Measurements from ENCODE around the gene GTPBP1.

DNA sequence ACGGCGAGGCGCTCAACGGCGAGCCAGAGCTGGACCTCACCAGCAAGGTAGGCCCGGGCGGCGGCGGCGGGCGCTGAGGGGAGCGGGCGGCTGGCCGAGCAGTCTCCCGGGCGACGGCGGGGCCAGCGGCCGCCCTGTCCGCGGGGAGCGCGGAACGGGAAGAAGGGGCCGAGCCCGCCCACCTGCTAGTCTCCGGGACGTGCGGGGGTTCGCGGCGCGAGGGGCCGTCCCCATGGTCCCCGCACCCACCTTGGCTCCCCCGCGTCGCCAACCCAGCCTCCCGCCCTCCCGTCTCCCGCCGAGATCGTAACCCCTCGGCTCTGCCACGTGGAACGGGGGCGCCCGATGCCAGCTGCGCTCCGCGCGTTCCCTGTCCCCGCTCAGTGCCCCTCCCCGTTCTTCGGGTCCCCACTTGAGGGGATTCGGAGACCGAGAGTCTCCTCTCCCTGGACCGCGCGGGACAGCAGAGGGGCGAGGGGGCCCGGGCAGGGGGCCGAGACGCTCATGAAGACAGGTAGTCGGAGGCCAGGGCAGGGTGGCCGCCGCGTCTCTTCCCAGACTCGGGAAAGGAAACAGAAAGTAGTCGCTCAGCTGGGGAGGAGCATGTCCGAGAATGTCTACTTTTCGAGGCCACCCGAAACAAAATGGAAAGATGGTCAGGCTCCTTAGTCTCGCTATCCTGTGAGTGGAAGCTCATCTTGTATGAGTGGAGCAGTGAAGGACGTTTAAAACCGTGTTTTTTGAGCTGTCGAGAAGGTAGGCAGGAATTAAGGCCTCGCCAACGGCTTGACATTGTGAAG is 557 bp downstream of the GTPBP1 start:
- TF ChIP-seq, protein P1, sequence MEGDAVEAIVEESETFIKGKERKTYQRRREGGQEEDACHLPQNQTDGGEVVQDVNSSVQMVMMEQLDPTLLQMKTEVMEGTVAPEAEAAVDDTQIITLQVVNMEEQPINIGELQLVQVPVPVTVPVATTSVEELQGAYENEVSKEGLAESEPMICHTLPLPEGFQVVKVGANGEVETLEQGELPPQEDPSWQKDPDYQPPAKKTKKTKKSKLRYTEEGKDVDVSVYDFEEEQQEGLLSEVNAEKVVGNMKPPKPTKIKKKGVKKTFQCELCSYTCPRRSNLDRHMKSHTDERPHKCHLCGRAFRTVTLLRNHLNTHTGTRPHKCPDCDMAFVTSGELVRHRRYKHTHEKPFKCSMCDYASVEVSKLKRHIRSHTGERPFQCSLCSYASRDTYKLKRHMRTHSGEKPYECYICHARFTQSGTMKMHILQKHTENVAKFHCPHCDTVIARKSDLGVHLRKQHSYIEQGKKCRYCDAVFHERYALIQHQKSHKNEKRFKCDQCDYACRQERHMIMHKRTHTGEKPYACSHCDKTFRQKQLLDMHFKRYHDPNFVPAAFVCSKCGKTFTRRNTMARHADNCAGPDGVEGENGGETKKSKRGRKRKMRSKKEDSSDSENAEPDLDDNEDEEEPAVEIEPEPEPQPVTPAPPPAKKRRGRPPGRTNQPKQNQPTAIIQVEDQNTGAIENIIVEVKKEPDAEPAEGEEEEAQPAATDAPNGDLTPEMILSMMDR (IDR thresholded peaks at IDR 0.05), result no peak
- TF ChIP-seq POLR2AphosphoS5 (IDR thresholded peaks at IDR 0.05), result peak in 1 of 4 donors; percentile 42
